Activated T-cell treated with anti-CD3 and anti-CD28 coated beads, Interleukin-2, amount 50 U/mL, for 72 hours (primary cell): Measurements from ENCODE around the gene ATP6V1G3. TPM values are rescaled to one million over a fixed set of nuclear protein-coding genes. Genes with fewer than 3 reads are reported as not detected.

Source experiments
- ATAC-seq, 2 donors: fragments of 150-1000 bp; cut with Tn5 transposase; replicated peaks in 1 of 2; 2 replicates each; pipeline ENCODE4 v1.10.0; 2021; ENCODE audit warnings: moderate library complexity in 2 of 2, mild to moderate bottlenecking in 1 of 2
- DNase-seq, 2 donors: peaks; one replicate each; pipeline ENCODE4 v3.0.0; 2021 to 2022; ENCODE audit warnings: mixed read lengths in 1 of 2
- H3K27ac Mint-ChIP-seq: one replicate; pipeline ENCODE4 v1.8.0; 2022; ENCODE audit warnings: mild to moderate bottlenecking, moderate library complexity, mixed read lengths
- H3K27me3 Mint-ChIP-seq: one replicate; pipeline ENCODE4 v1.8.0; 2022; ENCODE audit warnings: low read depth, mixed read lengths
- H3K36me3 Mint-ChIP-seq, 2 donors: one replicate each; pipeline ENCODE4 v1.8.0; 2022; ENCODE audit warnings: mixed read lengths in 2 of 2, mild to moderate bottlenecking in 1 of 2; ENCODE audit not compliant: insufficient read depth in 2 of 2
- H3K4me1 Mint-ChIP-seq: one replicate; pipeline ENCODE4 v1.8.0; 2022; ENCODE audit warnings: low read depth, mixed read lengths
- H3K4me3 Mint-ChIP-seq, 2 donors: one replicate each; pipeline ENCODE4 v1.8.0; 2022; ENCODE audit warnings: mild to moderate bottlenecking in 2 of 2, mixed read lengths in 2 of 2, moderate library complexity in 2 of 2
- H3K9me3 Mint-ChIP-seq, 2 donors: one replicate each; pipeline ENCODE4 v1.8.0; 2022; ENCODE audit warnings: mixed read lengths in 2 of 2
- total RNA-seq, 2 donors: library from RNA; stranded (reverse); gene quantifications; one replicate each; pipeline ENCODE4 v1.2.3, GENCODE V29; 2022

ATP6V1G3 gene
- total RNA-seq, 2 donors from 2014 or later = not detected

DNA sequence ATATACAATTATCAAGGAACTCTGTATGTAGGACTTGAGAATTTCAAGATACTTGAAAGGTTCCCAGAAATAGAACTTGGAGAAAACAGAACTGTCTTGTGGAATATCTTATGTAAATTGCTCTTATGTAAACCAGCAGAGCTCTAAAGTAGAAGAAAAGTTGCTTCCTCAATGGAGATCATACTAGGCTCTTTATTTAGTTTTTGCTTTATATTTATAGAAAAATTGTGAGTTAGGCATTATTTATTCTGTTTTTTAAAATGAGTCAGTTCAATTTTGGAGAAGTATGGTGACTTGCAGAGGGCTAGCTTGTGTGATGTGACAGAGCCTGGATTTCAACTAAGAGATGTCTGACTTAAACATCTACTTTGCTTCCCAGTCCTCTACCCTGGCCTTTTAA is 40.4 kb downstream of the ATP6V1G3 start:
- ATAC-seq = no peak
- Mint-ChIP-seq H3K4me3 (no peak overlapping the region), H3K36me3 (peaks cover 11 to 13% of the 10 kb centered on the region in 2 donors), H3K4me1 (peaks cover 17% of the 10 kb centered on the region), H3K27me3 (no peaks in the 10 kb centered on the region), H3K27ac (no peak overlapping the region), H3K9me3 (peaks cover 3 to 13% of the 10 kb centered on the region in 2 donors)
- DNase-seq = no peak

DNA sequence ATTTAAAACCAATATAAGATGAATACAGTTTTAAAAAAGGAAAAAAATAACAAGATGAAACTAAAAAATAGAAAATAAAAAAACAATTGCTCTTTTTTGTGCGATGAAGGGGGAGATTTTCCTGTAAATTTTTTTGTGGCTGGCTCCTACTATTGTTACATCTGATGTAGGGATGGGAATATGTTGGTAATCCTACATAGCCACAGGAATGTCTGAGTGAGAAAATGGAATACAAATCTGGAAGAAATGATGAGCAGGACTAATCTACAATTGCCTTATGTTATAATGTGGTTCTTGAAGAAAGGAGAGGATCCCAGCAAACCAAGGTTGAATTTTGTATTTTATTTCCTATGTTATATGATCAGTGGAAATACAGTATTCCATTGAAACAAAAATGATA is 40.9 kb downstream of the ATP6V1G3 start:
- Mint-ChIP-seq H3K4me1 (peaks cover 17% of the 10 kb centered on the region), H3K9me3 (peaks cover 3 to 13% of the 10 kb centered on the region in 2 donors), H3K27me3 (no peaks in the 10 kb centered on the region), H3K36me3 (peaks cover 9 to 13% of the 10 kb centered on the region in 2 donors), H3K27ac (no peak overlapping the region), H3K4me3 (no peak overlapping the region)
- no peak for DNase-seq
- ATAC-seq = no peak

DNA sequence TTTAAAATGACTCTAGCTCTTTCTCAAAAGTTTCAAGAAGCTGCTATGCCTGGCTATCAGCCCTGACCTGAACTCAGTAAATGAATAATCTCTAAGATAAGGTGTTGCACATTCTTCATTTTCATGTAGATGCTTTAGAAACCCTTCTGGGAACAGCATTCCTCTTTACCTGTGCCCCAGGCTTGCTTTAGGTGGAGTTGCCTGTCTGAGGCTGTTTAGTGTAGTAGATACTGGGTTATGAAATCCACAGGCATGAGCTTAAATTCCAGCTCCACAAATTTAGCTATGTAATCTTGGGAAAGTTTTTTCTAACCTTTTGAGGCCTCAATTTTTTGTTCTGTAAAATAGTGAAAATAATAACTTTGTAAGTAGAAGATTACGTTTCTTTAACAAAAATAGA is 41.6 kb downstream of the ATP6V1G3 start:
- DNase-seq = no peak
- Mint-ChIP-seq H3K4me1 (peaks cover 17% of the 10 kb centered on the region), H3K4me3 (no peak overlapping the region), H3K36me3 (peaks cover 9 to 11% of the 10 kb centered on the region in 2 donors), H3K27ac (no peak overlapping the region), H3K27me3 (no peaks in the 10 kb centered on the region), H3K9me3 (peaks cover 3 to 13% of the 10 kb centered on the region in 2 donors)
- no peak for ATAC-seq

DNA sequence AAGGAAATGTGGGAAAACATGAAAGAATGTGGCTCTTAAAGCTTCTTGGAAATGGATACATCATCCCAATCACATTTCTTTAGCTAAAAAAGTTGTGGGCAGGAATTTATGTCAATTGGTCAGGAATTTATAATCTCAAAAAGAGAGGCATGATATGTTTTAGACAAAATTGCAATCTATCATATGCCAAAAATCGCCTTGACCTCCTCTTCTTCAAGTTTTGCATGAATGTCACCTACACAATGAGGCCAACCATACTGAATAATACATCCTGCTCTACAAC is 42.4 kb downstream of the ATP6V1G3 start:
- Mint-ChIP-seq H3K4me1 (peaks cover 17% of the 10 kb centered on the region), H3K27me3 (no peaks in the 10 kb centered on the region), H3K9me3 (peaks cover 3 to 7% of the 10 kb centered on the region in 2 donors), H3K27ac (no peak overlapping the region), H3K4me3 (no peak overlapping the region), H3K36me3 (peaks cover 4 to 9% of the 10 kb centered on the region in 2 donors)
- DNase-seq = no peak
- no peak for ATAC-seq

DNA sequence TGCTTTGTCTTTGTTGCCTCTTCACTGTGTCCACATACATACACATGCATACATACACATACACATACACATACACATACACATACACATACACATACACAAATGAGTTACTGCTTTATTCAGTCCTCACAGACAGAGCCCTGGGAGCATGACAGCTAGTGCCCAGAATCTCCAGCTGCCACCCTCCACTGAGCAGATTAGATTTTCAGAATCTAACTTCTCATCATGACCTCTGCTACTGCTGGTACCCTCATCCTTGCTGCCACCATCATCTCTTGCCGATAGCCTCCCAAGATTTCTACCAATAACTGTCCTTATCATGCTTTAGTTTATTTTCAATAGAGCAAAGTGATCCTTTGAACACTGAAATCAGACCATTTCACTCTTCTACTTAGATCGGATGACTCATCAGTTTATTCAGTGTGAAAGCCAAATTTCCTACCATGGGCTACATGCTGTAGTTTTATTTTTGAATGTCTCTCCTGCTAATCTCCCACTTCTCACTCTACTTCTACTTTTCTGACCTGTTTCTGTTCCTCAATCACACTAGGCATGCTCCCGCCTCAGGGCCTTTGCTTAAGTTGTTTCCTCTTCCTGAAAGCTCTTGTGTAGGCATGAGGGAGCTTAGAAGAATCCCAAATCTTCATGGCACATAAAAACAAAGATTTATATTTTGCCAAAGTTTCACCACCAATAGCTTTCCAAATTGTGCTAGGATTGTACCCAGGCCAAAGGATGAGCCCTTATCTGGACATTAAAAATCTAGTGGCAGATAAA is 43.0 kb downstream of the ATP6V1G3 start:
- peak; percentile 20 to 32 for ATAC-seq
- H3K4me1 Mint-ChIP-seq = peaks cover 17% of the 10 kb centered on the region
- H3K9me3 Mint-ChIP-seq = peaks cover 3 to 6% of the 10 kb centered on the region in 2 donors
- H3K36me3 Mint-ChIP-seq = peaks cover 4 to 9% of the 10 kb centered on the region in 2 donors
- no peak overlapping the region for H3K4me3 Mint-ChIP-seq
- DNase-seq = no peak
- no peak overlapping the region for H3K27ac Mint-ChIP-seq
- H3K27me3 Mint-ChIP-seq = no peaks in the 10 kb centered on the region

- Mint-ChIP-seq H3K4me1 (peaks cover 17% of the 10 kb centered on the region), H3K27me3 (no peaks in the 10 kb centered on the region), H3K9me3 (peaks cover 3% of the 10 kb centered on the region in 2 donors), H3K27ac (no peak overlapping the region), H3K36me3 (peaks cover 1 to 7% of the 10 kb centered on the region in 2 donors), H3K4me3 (no peak overlapping the region)
- no peak for DNase-seq
- no peak for ATAC-seq
These were observed 44.0 kb downstream of the ATP6V1G3 start for GRCh38 chr1:198496216-198497143.

- Mint-ChIP-seq H3K36me3 (peaks cover 1 to 7% of the 10 kb centered on the region in 2 donors), H3K4me3 (no peak overlapping the region), H3K9me3 (peaks cover 2 to 3% of the 10 kb centered on the region in 2 donors), H3K4me1 (peaks cover 17% of the 10 kb centered on the region), H3K27me3 (no peaks in the 10 kb centered on the region), H3K27ac (no peak overlapping the region)
- DNase-seq (no peak), ATAC-seq (no peak)
These were observed 44.8 kb downstream of the ATP6V1G3 start for GRCh38 chr1:198495631-198496030.

DNA sequence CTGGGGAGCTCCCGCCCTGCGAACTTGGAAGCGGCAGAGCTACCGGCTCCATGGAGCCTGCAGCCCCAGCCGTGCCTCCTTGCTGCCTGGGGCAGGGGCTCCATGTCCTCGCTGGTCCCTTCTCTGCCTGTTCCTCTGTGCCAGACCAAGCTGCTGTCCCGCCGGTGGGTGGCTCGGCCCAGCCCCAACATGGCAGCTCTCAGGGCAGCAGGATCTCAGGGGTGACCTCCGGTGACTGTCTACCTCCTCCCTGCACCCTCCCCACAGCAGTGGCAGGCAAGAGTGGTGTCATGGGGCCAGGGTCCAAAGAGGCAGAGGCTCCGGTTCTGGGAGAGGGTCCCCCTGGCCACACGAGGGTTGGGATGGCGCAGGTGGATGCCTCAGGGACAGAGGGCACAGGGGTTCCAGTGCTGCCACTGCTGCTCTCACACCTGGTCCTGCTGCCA is 45.8 kb downstream of the ATP6V1G3 start:
- Mint-ChIP-seq H3K4me3 (no peak overlapping the region), H3K4me1 (peaks cover 17% of the 10 kb centered on the region), H3K27ac (no peak overlapping the region), H3K36me3 (no peaks in the 10 kb centered on the region), H3K9me3 (no peaks in the 10 kb centered on the region), H3K27me3 (no peaks in the 10 kb centered on the region)
- no peak for ATAC-seq
- no peak for DNase-seq

- Mint-ChIP-seq H3K36me3 (no peaks in the 10 kb centered on the region), H3K4me1 (peaks cover 17% of the 10 kb centered on the region), H3K27me3 (no peaks in the 10 kb centered on the region), H3K4me3 (no peak overlapping the region), H3K9me3 (no peaks in the 10 kb centered on the region), H3K27ac (no peak overlapping the region)
- DNase-seq (no peak), ATAC-seq (no peak)
These were observed 46.3 kb downstream of the ATP6V1G3 start for GRCh38 chr1:198494139-198494538.

GRCh38 chr1:198493329-198493728 is 47.2 kb downstream of the ATP6V1G3 start:
- Mint-ChIP-seq H3K4me1 (peaks cover 12% of the 10 kb centered on the region), H3K4me3 (no peak overlapping the region), H3K27ac (no peak overlapping the region), H3K27me3 (no peaks in the 10 kb centered on the region), H3K9me3 (no peaks in the 10 kb centered on the region), H3K36me3 (no peaks in the 10 kb centered on the region)
- DNase-seq = no peak
- no peak for ATAC-seq

- Mint-ChIP-seq H3K36me3 (no peaks in the 10 kb centered on the region), H3K27me3 (no peaks in the 10 kb centered on the region), H3K4me1 (peaks cover 8% of the 10 kb centered on the region), H3K9me3 (no peaks in the 10 kb centered on the region), H3K4me3 (no peak overlapping the region), H3K27ac (no peak overlapping the region)
- DNase-seq = no peak
- no peak for ATAC-seq
These were observed 47.6 kb downstream of the ATP6V1G3 start for GRCh38 chr1:198492872-198493271.

- no peaks in the 10 kb centered on the region for H3K27me3 Mint-ChIP-seq
- DNase-seq (no peak), ATAC-seq (no peak)
- no peaks in the 10 kb centered on the region for H3K9me3 Mint-ChIP-seq
- no peak overlapping the region for H3K4me3 Mint-ChIP-seq
- no peak overlapping the region for H3K27ac Mint-ChIP-seq
- H3K36me3 Mint-ChIP-seq = no peaks in the 10 kb centered on the region
- no peaks in the 10 kb centered on the region for H3K4me1 Mint-ChIP-seq
These were observed 48.9 kb downstream of the ATP6V1G3 start for GRCh38 chr1:198491596-198491995.

- Mint-ChIP-seq H3K36me3 (no peaks in the 10 kb centered on the region), H3K27me3 (no peaks in the 10 kb centered on the region), H3K27ac (no peak overlapping the region), H3K4me1 (no peaks in the 10 kb centered on the region), H3K4me3 (no peak overlapping the region), H3K9me3 (no peaks in the 10 kb centered on the region)
- DNase-seq (no peak), ATAC-seq (no peak)
These were observed 49.5 kb downstream of the ATP6V1G3 start for GRCh38 chr1:198491028-198491427.
